Mesodermal cell (in vitro differentiated cells): ENCODE measurements around the gene DAB1.

ENCODE experiments used
- H3K27ac ChIP-seq: 2 replicates; pipeline ENCODE4 v1.7.0; 2013; ENCODE audit warnings: mild to moderate bottlenecking, low read depth, low read length, moderate library complexity; ENCODE audit not compliant: severe bottlenecking
- H3K36me3 ChIP-seq: 2 replicates; pipeline ENCODE4 v1.7.1; 2013; ENCODE audit warnings: mild to moderate bottlenecking, low read length, moderate library complexity; ENCODE audit not compliant: control insufficient read depth, insufficient read depth
- H3K4me1 ChIP-seq: one replicate; pipeline ENCODE4 v1.7.1; 2013; ENCODE audit warnings: mild to moderate bottlenecking, low read length; ENCODE audit not compliant: insufficient read depth, control insufficient read depth, poor library complexity, severe bottlenecking
- H3K4me3 ChIP-seq: 2 replicates; pipeline ENCODE4 v1.7.0; 2013; ENCODE audit warnings: low read length, control low read depth, mild to moderate bottlenecking; ENCODE audit not compliant: insufficient read depth, poor library complexity, severe bottlenecking; ENCODE audit errors: extremely low read depth
- H3K9me3 ChIP-seq: 2 replicates; pipeline ENCODE4 v1.7.1; 2013; ENCODE audit warnings: mild to moderate bottlenecking, low read length, moderate library complexity; ENCODE audit not compliant: control insufficient read depth
- WGBS, 2 experiments: methylation state at CpG; one replicate each; pipeline ENCODE4 v1.1.5; 2013; ENCODE audit warnings: missing lambda C conversion rate in 2 of 2; ENCODE audit not compliant: insufficient coverage in 2 of 2; 5-methylcytosine and 5-hydroxymethylcytosine counted together

DAB1 gene

GRCh38 chr1:57033222-57034001, 390.4 kb downstream of the DAB1 start:
- 93 to 96% methylated on average over 7 of the region's 8 CpGs for WGBS, 2 experiments
- no peak overlapping the region for H3K4me3 ChIP-seq
- no peaks in the 10 kb centered on the region for H3K36me3 ChIP-seq
- H3K9me3 ChIP-seq = peaks cover 11% of the 10 kb centered on the region
- H3K27ac ChIP-seq = no peak overlapping the region
- H3K4me1 ChIP-seq = no peaks in the 10 kb centered on the region

GRCh38 chr1:57026624-57027354, 397.1 kb downstream of the DAB1 start:
- Histone ChIP-seq H3K4me3 (no peak overlapping the region), H3K36me3 (no peaks in the 10 kb centered on the region), H3K4me1 (no peaks in the 10 kb centered on the region), H3K9me3 (peaks cover 11% of the 10 kb centered on the region), H3K27ac (no peak overlapping the region)
- 87 to 94% methylated on average over 3 to 4 of the region's 4 CpGs for WGBS, 2 experiments

DNA sequence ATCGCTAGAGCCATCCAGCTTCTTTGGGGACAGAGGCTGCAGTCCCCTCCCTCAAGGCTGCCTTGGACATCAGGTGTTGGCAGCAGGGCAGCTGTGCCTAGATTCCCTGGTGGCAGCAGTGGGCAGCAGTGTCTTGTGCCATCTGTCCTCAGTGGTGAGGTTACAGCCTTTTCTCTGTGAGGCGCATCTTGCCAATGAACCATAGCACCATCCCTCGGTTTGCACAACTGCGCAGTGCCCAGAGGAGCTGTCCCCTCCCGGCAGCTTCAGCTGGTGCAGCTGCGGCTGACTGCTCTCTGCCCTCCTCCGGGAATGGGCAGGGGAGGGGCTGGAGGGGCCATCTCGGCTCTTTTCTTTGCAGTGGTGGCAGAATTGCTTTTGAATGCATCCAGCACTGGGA, 399.0 kb downstream of the DAB1 start:
- Histone ChIP-seq H3K4me1 (no peaks in the 10 kb centered on the region), H3K36me3 (no peaks in the 10 kb centered on the region), H3K4me3 (no peak overlapping the region), H3K27ac (no peak overlapping the region), H3K9me3 (peaks cover 8% of the 10 kb centered on the region)
- WGBS, 2 experiments = 75 to 83% methylated on average over 7 to 8 of the region's 8 CpGs

DNA sequence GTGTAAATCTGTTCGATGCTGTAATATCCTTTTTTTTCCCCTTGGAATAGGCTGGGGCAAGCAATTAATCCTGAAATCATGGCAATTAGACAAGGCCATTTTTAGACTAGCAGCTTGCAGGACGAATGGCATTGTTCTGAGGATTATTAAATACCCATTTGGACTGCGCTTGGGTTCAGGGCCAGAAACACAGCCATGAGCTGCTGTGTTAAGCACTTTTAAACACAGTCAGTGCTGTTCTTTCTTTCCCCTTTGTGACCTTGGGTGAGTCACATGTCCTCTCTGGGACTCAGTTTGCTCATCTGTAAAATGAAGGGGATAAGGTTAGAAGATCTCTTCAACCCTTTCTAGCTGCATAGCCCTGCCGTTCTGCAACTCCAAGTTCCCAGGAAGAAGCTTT, 399.4 kb downstream of the DAB1 start:
- no peaks in the 10 kb centered on the region for H3K4me1 ChIP-seq
- H3K36me3 ChIP-seq = no peaks in the 10 kb centered on the region
- H3K9me3 ChIP-seq = peaks cover 6% of the 10 kb centered on the region
- no peak overlapping the region for H3K4me3 ChIP-seq
- H3K27ac ChIP-seq = no peak overlapping the region
- 94 to 95% methylated on average over 4 of the region's 4 CpGs for WGBS, 2 experiments

DNA sequence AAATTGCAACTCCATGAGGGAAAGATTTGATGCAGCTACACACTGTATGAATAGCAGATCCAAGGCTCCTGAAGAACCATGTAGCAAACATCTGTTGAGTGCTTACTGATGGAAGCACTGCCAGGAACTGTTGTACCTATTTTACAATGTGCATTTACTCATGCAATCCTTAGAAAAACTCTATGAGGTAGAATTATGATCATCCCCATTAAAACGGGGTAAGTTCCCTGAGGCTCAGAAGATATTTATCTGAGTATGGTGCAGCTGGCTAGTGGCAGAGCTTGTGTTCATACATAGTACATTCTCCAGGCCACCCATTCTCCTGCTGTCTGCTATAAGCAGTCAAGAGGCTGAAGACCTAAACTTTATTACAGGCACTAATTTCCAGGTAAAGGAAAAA, 403.6 kb downstream of the DAB1 start:
- no CpG with 5 or more reads among the region's 1 CpG for WGBS, 2 experiments

DNA sequence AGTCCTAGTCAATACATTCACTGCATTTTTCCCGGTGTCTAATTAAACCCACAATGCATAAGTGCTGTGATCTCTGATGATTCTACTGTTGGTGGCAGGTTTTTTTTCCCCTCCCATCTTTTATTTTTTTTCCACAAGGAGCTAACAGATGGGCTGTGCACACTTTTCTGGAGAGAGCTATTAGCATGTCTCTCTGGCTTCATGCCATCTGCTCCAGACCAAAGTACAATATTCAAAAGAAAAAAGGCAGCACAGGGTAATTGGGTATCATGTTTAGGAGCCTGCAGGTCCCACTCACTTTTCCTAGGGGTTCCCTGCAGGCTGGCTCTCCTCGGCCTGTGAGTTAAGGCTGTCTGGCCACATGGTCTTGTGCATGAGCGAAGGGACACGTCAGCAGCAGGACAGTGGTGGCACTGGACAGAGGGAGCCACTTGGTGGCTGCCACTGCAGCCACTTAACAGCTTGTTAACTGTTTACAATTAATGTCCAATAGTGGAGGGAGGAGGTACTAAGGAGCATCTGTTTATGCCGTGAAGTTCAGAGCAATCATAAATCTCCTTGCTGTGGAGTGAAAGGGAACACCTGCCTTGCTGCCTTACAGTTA, 404.5 kb downstream of the DAB1 start:
- H3K4me1 ChIP-seq = peaks cover 5% of the 10 kb centered on the region
- H3K4me3 ChIP-seq = no peak overlapping the region
- H3K36me3 ChIP-seq = no peaks in the 10 kb centered on the region
- H3K9me3 ChIP-seq = no peaks in the 10 kb centered on the region
- no peak overlapping the region for H3K27ac ChIP-seq
- 77 to 84% methylated on average over 4 of the region's 5 CpGs for WGBS, 2 experiments

More for the DNA sequence above, 403.6 kb downstream of the DAB1 start:
- H3K4me1 ChIP-seq = peaks cover 5% of the 10 kb centered on the region
- H3K27ac ChIP-seq = no peak overlapping the region
- H3K36me3 ChIP-seq = no peaks in the 10 kb centered on the region
- H3K4me3 ChIP-seq = no peak overlapping the region
- no peaks in the 10 kb centered on the region for H3K9me3 ChIP-seq

DNA sequence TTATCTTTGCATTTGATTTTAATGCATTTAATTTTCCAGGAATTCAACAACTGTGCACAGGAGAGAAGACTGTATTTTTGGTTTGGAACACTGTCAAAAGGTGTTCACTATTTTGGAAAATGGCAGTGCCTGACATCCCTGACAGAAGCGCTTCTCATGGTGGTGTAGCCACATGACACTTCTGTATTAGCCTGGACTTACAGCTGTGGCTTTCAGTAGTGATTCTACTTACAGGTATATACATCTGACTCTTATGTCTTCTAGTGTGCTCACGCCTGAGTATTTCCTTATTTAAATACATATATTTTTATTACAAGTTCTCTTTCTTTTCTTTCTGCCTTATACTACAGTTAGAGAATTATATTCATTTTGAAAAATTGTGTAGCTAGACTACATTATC, 405.7 kb downstream of the DAB1 start:
- WGBS, 2 experiments = 100% methylated on average over 1 of the region's 2 CpGs
- H3K4me3 ChIP-seq = no peak overlapping the region
- H3K9me3 ChIP-seq = no peaks in the 10 kb centered on the region
- peaks cover 5% of the 10 kb centered on the region for H3K4me1 ChIP-seq
- no peaks in the 10 kb centered on the region for H3K36me3 ChIP-seq
- no peak overlapping the region for H3K27ac ChIP-seq

DNA sequence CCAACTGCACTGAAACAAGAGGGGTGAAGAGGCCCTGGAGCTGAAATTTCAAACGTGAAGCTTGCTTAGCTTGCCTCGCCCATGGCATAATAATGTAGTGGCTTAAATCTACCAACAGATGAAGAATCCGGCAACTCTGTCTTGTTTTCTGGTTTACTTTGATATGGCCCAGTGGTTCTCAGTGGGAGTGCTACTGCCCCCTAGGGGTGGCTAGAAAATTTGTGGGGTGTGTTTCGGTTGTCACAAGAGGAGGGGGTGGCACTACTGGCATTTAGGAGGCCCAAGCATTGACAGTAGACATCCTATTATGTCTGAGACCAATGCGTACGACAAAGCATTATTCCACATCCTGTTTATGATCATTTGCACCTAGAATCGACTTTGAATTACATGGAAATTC, 406.1 kb downstream of the DAB1 start:
- Histone ChIP-seq H3K4me3 (no peak overlapping the region), H3K4me1 (peaks cover 5% of the 10 kb centered on the region), H3K9me3 (no peaks in the 10 kb centered on the region), H3K36me3 (no peaks in the 10 kb centered on the region), H3K27ac (no peak overlapping the region)
- 93 to 96% methylated on average over 5 of the region's 7 CpGs for WGBS, 2 experiments

- Histone ChIP-seq H3K36me3 (no peaks in the 10 kb centered on the region), H3K27ac (no peak overlapping the region)
Observed at GRCh38 chr1:57017200-57017599, 406.7 kb downstream of the DAB1 start.

GRCh38 chr1:57015071-57015470, 408.8 kb downstream of the DAB1 start:
- H3K9me3 ChIP-seq = no peaks in the 10 kb centered on the region
- no peaks in the 10 kb centered on the region for H3K36me3 ChIP-seq
- peaks cover 5% of the 10 kb centered on the region for H3K4me1 ChIP-seq
- no peak overlapping the region for H3K4me3 ChIP-seq
- no peak overlapping the region for H3K27ac ChIP-seq
- WGBS, 2 experiments = 95 to 96% methylated on average over 14 to 15 of the region's 15 CpGs

More at GRCh38 chr1:57017200-57017599, 406.7 kb downstream of the DAB1 start:
- H3K9me3 ChIP-seq = no peaks in the 10 kb centered on the region
- H3K4me1 ChIP-seq = peaks cover 5% of the 10 kb centered on the region
- 83 to 88% methylated on average over 6 of the region's 6 CpGs for WGBS, 2 experiments
- no peak overlapping the region for H3K4me3 ChIP-seq
